Ramos (cell line): ENCODE results near the gene BCAS4.

Experiments
- in situ Hi-C: fragments of 300-500 bp; cut with MboI; formaldehyde crosslinking; loops from one replicate; pipeline ENCODE4 v1.14.3; 2022; ENCODE audit warnings: low sequenced_read_pairs; ENCODE audit not compliant: unreplicated experiment

The BCAS4 gene

GRCh38 chr20:50924261-50924920, 129.5 kb downstream of the BCAS4 start:
- in situ Hi-C loops, result no loop called here

- in situ Hi-C loops, result no loop called here
These were observed 131.7 kb downstream of the BCAS4 start for GRCh38 chr20:50926530-50926929.
